Astrocyte (in vitro differentiated cells and primary cell): ENCODE results near the gene DNPH1. TPM values are rescaled to one million over a fixed set of nuclear protein-coding genes. Genes with fewer than 3 reads are reported as not detected.
A peak's percentile ranks its signal among the peaks of the same experiment; 100 is the strongest.

Source experiments
- DNase-seq: peaks from one replicate; pipeline ENCODE4 v3.0.0-alpha.2; 2010; ENCODE audit warnings: low read depth
- FAIRE-seq: peaks from 2 replicates; lab custom pipeline; 2011; peaks lifted over from hg19 to GRCh38; lab: Jason Lieb, UNC
- H2AFZ ChIP-seq: 2 replicates; pipeline ENCODE4 v1.6.0; 2012; ENCODE audit warnings: low read depth, low read length, inconsistent platforms
- H3K27ac ChIP-seq: 2 replicates; pipeline ENCODE4 v1.5.1; 2011; ENCODE audit warnings: low read depth, low read length, inconsistent platforms
- H3K27me3 ChIP-seq: 2 replicates; pipeline ENCODE4 v1.6.0; 2011; ENCODE audit warnings: low read length, inconsistent platforms; ENCODE audit not compliant: insufficient read depth
- H3K36me3 ChIP-seq: 2 replicates; pipeline ENCODE4 v1.5.1; 2011; ENCODE audit warnings: low read length, inconsistent platforms; ENCODE audit not compliant: insufficient read depth
- H3K4me1 ChIP-seq: 2 replicates; pipeline ENCODE4 v1.5.1; 2011; ENCODE audit warnings: low read length, inconsistent platforms; ENCODE audit not compliant: insufficient read depth
- H3K4me2 ChIP-seq: 2 replicates; pipeline ENCODE4 v1.6.0; 2012; ENCODE audit warnings: low read length, inconsistent platforms
- H3K4me3 ChIP-seq: 2 replicates; pipeline ENCODE4 v1.5.1; 2011; ENCODE audit warnings: low read depth, mild to moderate bottlenecking, low read length, inconsistent platforms; ENCODE audit not compliant: insufficient read depth
- H3K79me2 ChIP-seq: 2 replicates; pipeline ENCODE4 v1.6.0; 2012; ENCODE audit warnings: mild to moderate bottlenecking, low read length, inconsistent platforms; ENCODE audit not compliant: insufficient read depth
- H3K9ac ChIP-seq: 2 replicates; pipeline ENCODE4 v1.6.0; 2012; ENCODE audit warnings: mild to moderate bottlenecking, low read length, inconsistent platforms
- H3K9me3 ChIP-seq: 2 replicates; pipeline ENCODE4 v1.5.1; 2012; ENCODE audit warnings: low read depth, mild to moderate bottlenecking, low read length, inconsistent platforms; ENCODE audit not compliant: insufficient read depth
- H4K20me1 ChIP-seq: 2 replicates; pipeline ENCODE4 v1.6.0; 2012; ENCODE audit warnings: low read length, inconsistent platforms; ENCODE audit not compliant: insufficient read depth
- H3K27ac Mint-ChIP-seq: one replicate; pipeline ENCODE4 v1.8.0; 2021; ENCODE audit warnings: mild to moderate bottlenecking, mixed read lengths; ENCODE audit not compliant: unreplicated experiment
- H3K27me3 Mint-ChIP-seq: one replicate; pipeline ENCODE4 v1.8.0; 2021; ENCODE audit warnings: low read depth, mixed read lengths; ENCODE audit not compliant: unreplicated experiment
- H3K36me3 Mint-ChIP-seq: one replicate; pipeline ENCODE4 v1.8.0; 2021; ENCODE audit warnings: low read depth, mixed read lengths; ENCODE audit not compliant: unreplicated experiment
- H3K4me1 Mint-ChIP-seq: one replicate; pipeline ENCODE4 v1.8.0; 2021; ENCODE audit warnings: low read depth, mixed read lengths; ENCODE audit not compliant: unreplicated experiment
- H3K4me3 Mint-ChIP-seq: one replicate; pipeline ENCODE4 v1.8.0; 2021; ENCODE audit warnings: mild to moderate bottlenecking, moderate library complexity, mixed read lengths; ENCODE audit not compliant: unreplicated experiment
- H3K9me3 Mint-ChIP-seq: one replicate; pipeline ENCODE4 v1.8.0; 2021; ENCODE audit warnings: mild to moderate bottlenecking, mixed read lengths; ENCODE audit not compliant: unreplicated experiment
- CTCF ChIP-seq: IDR thresholded peaks from 2 replicates; pipeline ENCODE4 v1.5.1; 2011; ENCODE audit warnings: low read depth, mild to moderate bottlenecking, inconsistent platforms, low read length, moderate library complexity; ENCODE audit not compliant: insufficient read depth
- EZH2 ChIP-seq: IDR thresholded peaks from 2 replicates; pipeline ENCODE4 v1.6.1; 2012; ENCODE audit warnings: mild to moderate bottlenecking, low read length, inconsistent platforms; ENCODE audit not compliant: insufficient read depth
- total RNA-seq: library from RNA; stranded (reverse); gene quantifications from 2 replicates; pipeline ENCODE4 v1.2.1, GENCODE V29; 2021

DNPH1 gene
- total RNA-seq, 1 donor from 2014 or later = 15.1 TPM

- H3K27ac ChIP-seq = no peak overlapping the region
- H3K36me3 Mint-ChIP-seq = no peaks in the 10 kb centered on the region
- no peak overlapping the region for H3K27ac Mint-ChIP-seq
- peaks cover 2% of the 10 kb centered on the region for H3K9me3 Mint-ChIP-seq
- no peaks in the 10 kb centered on the region for H4K20me1 ChIP-seq
- no peaks in the 10 kb centered on the region for H3K79me2 ChIP-seq
- H3K4me3 Mint-ChIP-seq = peak overlapping the region; percentile 70
- no peaks in the 10 kb centered on the region for H3K9me3 ChIP-seq
- no peaks in the 10 kb centered on the region for H3K4me1 Mint-ChIP-seq
- H3K27me3 ChIP-seq = peaks cover 72% of the 10 kb centered on the region
- no peak for DNase-seq
- peak overlapping the region; percentile 74 for H2AFZ ChIP-seq
- FAIRE-seq = no peak
- peak overlapping the region; percentile 44 for H3K4me3 ChIP-seq
- no peak overlapping the region for H3K9ac ChIP-seq
- TF ChIP-seq CTCF = no peak
- TF ChIP-seq EZH2 = no peak
- peaks cover 8% of the 10 kb centered on the region for H3K4me1 ChIP-seq
- H3K4me2 ChIP-seq = peak overlapping the region; percentile 77
- H3K27me3 Mint-ChIP-seq = peaks cover 26% of the 10 kb centered on the region
- no peaks in the 10 kb centered on the region for H3K36me3 ChIP-seq
Measured at GRCh38 chr6:43246301-43247113, 17.2 kb upstream of the DNPH1 start.

GRCh38 chr6:43243664-43244321 lies 14.5 kb upstream of the DNPH1 start:
- Histone ChIP-seq H3K27me3 (peaks cover 62% of the 10 kb centered on the region), H3K27ac (no peak overlapping the region), H3K79me2 (no peaks in the 10 kb centered on the region), H2AFZ (no peak overlapping the region), H3K4me2 (no peak overlapping the region), H3K36me3 (no peaks in the 10 kb centered on the region), H4K20me1 (no peaks in the 10 kb centered on the region), H3K4me1 (peaks cover 8% of the 10 kb centered on the region), H3K4me3 (no peak overlapping the region), H3K9ac (no peak overlapping the region), H3K9me3 (no peaks in the 10 kb centered on the region)
- peak; percentile 70 for TF ChIP-seq EZH2
- no peak for TF ChIP-seq CTCF
- H3K9me3 Mint-ChIP-seq = peaks cover 11% of the 10 kb centered on the region
- H3K4me3 Mint-ChIP-seq = no peak overlapping the region
- H3K4me1 Mint-ChIP-seq = no peaks in the 10 kb centered on the region
- FAIRE-seq (no peak), DNase-seq (no peak)
- H3K27me3 Mint-ChIP-seq = peaks cover 12% of the 10 kb centered on the region
- H3K27ac Mint-ChIP-seq = no peak overlapping the region
- peaks cover 3% of the 10 kb centered on the region for H3K36me3 Mint-ChIP-seq
